Uterus (tissue), 2 donors: ENCODE data around the gene DDX24.

Experiments used
- POLR2A ChIP-seq, 2 donors: fragments of 450-650 bp; IDR thresholded peaks; one replicate each; pipeline ENCODE4 v1.6.1; 2016; ENCODE audit warnings: antibody characterized with exemption in 2 of 2, mild to moderate bottlenecking in 1 of 2, moderate library complexity in 1 of 2
- TF ChIP-seq, protein P1 (sequence below), 4 experiments: fragments of 200-600 bp in 2 of 4; fragments of 450-650 bp in 2 of 4; sonication (generic) in 2 of 4; IDR thresholded peaks; one replicate each; pipeline ENCODE4 v1.5.1; 2016 to 2019; ENCODE audit warnings: antibody characterized with exemption in 4 of 4, mild to moderate bottlenecking in 2 of 4, moderate library complexity in 1 of 4

- TF ChIP-seq, protein P1, sequence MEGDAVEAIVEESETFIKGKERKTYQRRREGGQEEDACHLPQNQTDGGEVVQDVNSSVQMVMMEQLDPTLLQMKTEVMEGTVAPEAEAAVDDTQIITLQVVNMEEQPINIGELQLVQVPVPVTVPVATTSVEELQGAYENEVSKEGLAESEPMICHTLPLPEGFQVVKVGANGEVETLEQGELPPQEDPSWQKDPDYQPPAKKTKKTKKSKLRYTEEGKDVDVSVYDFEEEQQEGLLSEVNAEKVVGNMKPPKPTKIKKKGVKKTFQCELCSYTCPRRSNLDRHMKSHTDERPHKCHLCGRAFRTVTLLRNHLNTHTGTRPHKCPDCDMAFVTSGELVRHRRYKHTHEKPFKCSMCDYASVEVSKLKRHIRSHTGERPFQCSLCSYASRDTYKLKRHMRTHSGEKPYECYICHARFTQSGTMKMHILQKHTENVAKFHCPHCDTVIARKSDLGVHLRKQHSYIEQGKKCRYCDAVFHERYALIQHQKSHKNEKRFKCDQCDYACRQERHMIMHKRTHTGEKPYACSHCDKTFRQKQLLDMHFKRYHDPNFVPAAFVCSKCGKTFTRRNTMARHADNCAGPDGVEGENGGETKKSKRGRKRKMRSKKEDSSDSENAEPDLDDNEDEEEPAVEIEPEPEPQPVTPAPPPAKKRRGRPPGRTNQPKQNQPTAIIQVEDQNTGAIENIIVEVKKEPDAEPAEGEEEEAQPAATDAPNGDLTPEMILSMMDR (IDR thresholded peaks at IDR 0.05), result no peak
- TF ChIP-seq POLR2A (IDR thresholded peaks at IDR 0.05), result no peak
Observed at GRCh38 chr14:94037954-94038353, 43.0 kb downstream of the DDX24 start.
